Natural killer cell (primary cell): ENCODE data around the gene SLC25A43. TPM values are rescaled to one million over a fixed set of nuclear protein-coding genes. Genes with fewer than 3 reads are reported as not detected.

Experiments
- ATAC-seq, 3 donors: fragments of 150-1000 bp in 2 of 3; fragments of 200-7000 bp in 1 of 3; cut with Tn5 transposase; 1 replicate in 1 of 3; 2 replicates in 2 of 3; pipeline ENCODE4 v1.10.0; 2021; ENCODE audit warnings: mild to moderate bottlenecking in 2 of 3, moderate library complexity in 2 of 3
- DNase-seq, 2 donors: peaks; one replicate each; pipeline versions ENCODE4 v3.0.0 to v3.0.0-alpha.2; 2013 to 2021; ENCODE audit warnings: mixed read lengths in 1 of 2
- H3K27ac ChIP-seq: one replicate; pipeline ENCODE4 v1.5.1; 2013; ENCODE audit warnings: mild to moderate bottlenecking, low read length
- H3K27me3 ChIP-seq: one replicate; pipeline ENCODE4 v1.6.1; 2013; ENCODE audit warnings: low read length; ENCODE audit not compliant: control insufficient read depth, insufficient read depth
- H3K36me3 ChIP-seq: one replicate; pipeline ENCODE4 v1.6.1; 2013; ENCODE audit warnings: low read length; ENCODE audit not compliant: control insufficient read depth, insufficient read depth
- H3K4me1 ChIP-seq: one replicate; pipeline ENCODE4 v1.6.1; 2013; ENCODE audit warnings: low read length; ENCODE audit not compliant: control insufficient read depth, insufficient read depth
- H3K4me3 ChIP-seq: one replicate; pipeline ENCODE4 v1.5.1; 2013; ENCODE audit warnings: low read length
- H3K9me3 ChIP-seq: one replicate; pipeline ENCODE4 v1.6.1; 2013; ENCODE audit warnings: low read length; ENCODE audit not compliant: control insufficient read depth, insufficient read depth
- H3K27ac Mint-ChIP-seq, 2 donors: one replicate each; pipeline ENCODE4 v1.8.0; 2022; ENCODE audit warnings: mild to moderate bottlenecking in 2 of 2, mixed read lengths in 2 of 2, moderate library complexity in 1 of 2
- H3K27me3 Mint-ChIP-seq, 2 donors: one replicate each; pipeline ENCODE4 v1.8.0; 2022; ENCODE audit warnings: low read depth in 2 of 2, mixed read lengths in 2 of 2
- H3K36me3 Mint-ChIP-seq: one replicate; pipeline ENCODE4 v1.8.0; 2022; ENCODE audit warnings: mixed read lengths
- H3K4me1 Mint-ChIP-seq, 2 donors: one replicate each; pipeline ENCODE4 v1.8.0; 2022; ENCODE audit warnings: mixed read lengths in 2 of 2
- H3K4me3 Mint-ChIP-seq: one replicate; pipeline ENCODE4 v1.8.0; 2022; ENCODE audit warnings: mild to moderate bottlenecking, moderate library complexity, mixed read lengths
- H3K9me3 Mint-ChIP-seq, 2 donors: one replicate each; pipeline ENCODE4 v1.8.0; 2022; ENCODE audit warnings: mixed read lengths in 2 of 2
- WGBS: methylation state at CpG from one replicate; pipeline ENCODE4 v1.1.7; 2013; ENCODE audit warnings: missing lambda C conversion rate; ENCODE audit not compliant: insufficient coverage; 5-methylcytosine and 5-hydroxymethylcytosine counted together
- intact Hi-C: fragments of 100-400 bp; cut with micrococcal nuclease; formaldehyde crosslinking; loops from one replicate; pipeline ENCODE4 v1.14.2; 2022
- total RNA-seq, 4 donors: library from RNA; stranded (reverse); fragments of 120-200 nt in 1 of 4; gene quantifications; one replicate each; pipeline versions ENCODE4 v1.2.3 to v1.2.4, GENCODE V29; 2013 to 2022
- TF ChIP-seq, protein P1 (sequence below): fragments of 200-600 bp; IDR thresholded peaks from one replicate; pipeline ENCODE4 v1.8.0; 2022; ENCODE audit warnings: antibody characterized with exemption

SLC25A43 gene
- total RNA-seq, 3 donors from 2014 or later (not counting 1 experiment from before 2014, with no cell fraction given), result 5.4 to 7.3 (median 6.4) TPM

DNA sequence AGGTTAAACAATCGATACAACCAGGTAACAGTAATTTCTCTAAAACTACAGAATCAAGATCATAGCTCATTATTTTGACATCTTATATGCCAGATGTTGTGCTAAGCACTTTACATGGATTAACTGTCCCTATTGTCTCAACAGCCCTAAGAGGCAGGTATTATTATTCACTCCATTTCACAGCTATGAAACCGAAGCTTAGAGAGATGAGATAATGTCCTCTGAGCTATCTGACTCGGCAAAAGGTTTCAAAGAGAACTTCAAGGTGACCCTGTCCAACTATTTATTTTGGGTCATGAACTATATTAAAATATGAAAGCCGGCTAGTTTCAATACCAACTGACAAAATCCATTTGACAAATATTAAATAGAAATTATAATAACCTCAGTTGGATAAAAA lies 79.4 kb downstream of the SLC25A43 start:
- no peaks in the 10 kb centered on the region for H3K36me3 Mint-ChIP-seq
- no peaks in the 10 kb centered on the region for H3K27me3 Mint-ChIP-seq
- H3K4me1 Mint-ChIP-seq, result peaks cover 0 to 9% of the 10 kb centered on the region in 2 donors
- H3K27me3 ChIP-seq, result no peaks in the 10 kb centered on the region
- TF ChIP-seq, protein P1, sequence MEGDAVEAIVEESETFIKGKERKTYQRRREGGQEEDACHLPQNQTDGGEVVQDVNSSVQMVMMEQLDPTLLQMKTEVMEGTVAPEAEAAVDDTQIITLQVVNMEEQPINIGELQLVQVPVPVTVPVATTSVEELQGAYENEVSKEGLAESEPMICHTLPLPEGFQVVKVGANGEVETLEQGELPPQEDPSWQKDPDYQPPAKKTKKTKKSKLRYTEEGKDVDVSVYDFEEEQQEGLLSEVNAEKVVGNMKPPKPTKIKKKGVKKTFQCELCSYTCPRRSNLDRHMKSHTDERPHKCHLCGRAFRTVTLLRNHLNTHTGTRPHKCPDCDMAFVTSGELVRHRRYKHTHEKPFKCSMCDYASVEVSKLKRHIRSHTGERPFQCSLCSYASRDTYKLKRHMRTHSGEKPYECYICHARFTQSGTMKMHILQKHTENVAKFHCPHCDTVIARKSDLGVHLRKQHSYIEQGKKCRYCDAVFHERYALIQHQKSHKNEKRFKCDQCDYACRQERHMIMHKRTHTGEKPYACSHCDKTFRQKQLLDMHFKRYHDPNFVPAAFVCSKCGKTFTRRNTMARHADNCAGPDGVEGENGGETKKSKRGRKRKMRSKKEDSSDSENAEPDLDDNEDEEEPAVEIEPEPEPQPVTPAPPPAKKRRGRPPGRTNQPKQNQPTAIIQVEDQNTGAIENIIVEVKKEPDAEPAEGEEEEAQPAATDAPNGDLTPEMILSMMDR, result no peak
- no peaks in the 10 kb centered on the region for H3K9me3 Mint-ChIP-seq
- H3K27ac ChIP-seq, result no peak overlapping the region
- no peaks in the 10 kb centered on the region for H3K36me3 ChIP-seq
- ATAC-seq (no peak), DNase-seq (no peak)
- H3K27ac Mint-ChIP-seq, result no peak overlapping the region
- H3K9me3 ChIP-seq, result no peaks in the 10 kb centered on the region
- intact Hi-C loops, result no loop called here
- H3K4me3 Mint-ChIP-seq, result no peak overlapping the region
- no peak overlapping the region for H3K4me3 ChIP-seq
- 100% methylated on average over 1 of the region's 4 CpGs for WGBS
- H3K4me1 ChIP-seq, result peaks cover 13% of the 10 kb centered on the region

DNA sequence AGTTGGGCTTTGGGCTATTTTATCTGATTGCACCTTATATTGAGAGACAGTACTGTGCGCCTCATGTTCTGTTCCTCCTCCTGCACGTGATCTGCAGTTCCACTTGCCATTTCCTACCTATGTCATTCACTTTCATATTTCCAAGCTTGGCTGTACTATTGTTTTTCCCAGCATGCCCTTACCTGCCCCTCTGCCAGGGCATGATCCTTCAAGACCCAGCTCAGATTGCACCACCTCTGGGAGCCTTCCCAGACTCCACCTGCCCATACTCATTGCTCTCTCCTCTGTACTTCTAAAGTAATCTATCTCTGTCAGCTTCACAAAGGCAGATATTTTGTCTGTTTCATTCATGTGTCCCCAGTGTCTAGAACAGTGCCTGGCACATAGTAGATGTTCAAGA lies 80.7 kb downstream of the SLC25A43 start:
- Mint-ChIP-seq H3K27ac (no peak overlapping the region), H3K4me3 (no peak overlapping the region), H3K36me3 (no peaks in the 10 kb centered on the region), H3K4me1 (peaks cover 0 to 9% of the 10 kb centered on the region in 2 donors), H3K9me3 (no peaks in the 10 kb centered on the region), H3K27me3 (no peaks in the 10 kb centered on the region)
- Histone ChIP-seq H3K4me1 (peaks cover 13% of the 10 kb centered on the region), H3K27me3 (no peaks in the 10 kb centered on the region), H3K4me3 (no peak overlapping the region), H3K27ac (no peak overlapping the region), H3K36me3 (no peaks in the 10 kb centered on the region), H3K9me3 (no peaks in the 10 kb centered on the region)
- TF ChIP-seq, protein P1, result no peak
- 76% methylated on average over 2 of the region's 2 CpGs for WGBS
- ATAC-seq (no peak), DNase-seq (no peak)
- intact Hi-C loops, result no loop called here

DNA sequence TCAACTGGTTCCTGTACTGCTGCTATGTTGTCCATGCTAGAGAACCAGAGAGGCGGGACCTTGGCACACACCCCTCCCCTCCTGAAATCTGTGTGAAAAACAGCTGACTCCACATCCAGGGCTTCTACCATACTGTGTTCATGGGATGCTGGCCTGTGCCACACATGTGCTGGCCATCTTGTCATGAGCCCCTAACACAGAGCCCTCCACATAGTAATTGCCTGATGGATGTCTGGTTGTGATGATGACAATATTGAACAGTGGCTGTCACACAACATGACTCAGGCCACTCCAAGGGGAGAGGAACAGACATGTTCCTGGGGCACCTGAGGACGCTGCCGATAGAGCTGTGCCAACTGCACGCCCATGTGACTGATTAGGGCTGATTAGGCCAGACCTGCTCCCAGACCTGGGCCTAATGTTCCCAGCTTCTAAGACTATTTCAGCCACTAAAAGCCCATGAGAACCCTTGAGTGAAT lies 82.2 kb downstream of the SLC25A43 start:
- TF ChIP-seq, protein P1, result no peak
- H3K27ac Mint-ChIP-seq, result no peak overlapping the region
- no peak overlapping the region for H3K4me3 Mint-ChIP-seq
- WGBS, result 96% methylated on average over 4 of the region's 4 CpGs
- H3K9me3 Mint-ChIP-seq, result no peaks in the 10 kb centered on the region
- Histone ChIP-seq H3K4me3 (no peak overlapping the region), H3K9me3 (no peaks in the 10 kb centered on the region), H3K27me3 (no peaks in the 10 kb centered on the region), H3K36me3 (no peaks in the 10 kb centered on the region), H3K27ac (no peak overlapping the region), H3K4me1 (peaks cover 13% of the 10 kb centered on the region)
- ATAC-seq (no peak), DNase-seq (no peak)
- H3K27me3 Mint-ChIP-seq, result no peaks in the 10 kb centered on the region
- H3K36me3 Mint-ChIP-seq, result no peaks in the 10 kb centered on the region
- intact Hi-C loops, result no loop called here
- H3K4me1 Mint-ChIP-seq, result peaks cover 0 to 9% of the 10 kb centered on the region in 2 donors

DNA sequence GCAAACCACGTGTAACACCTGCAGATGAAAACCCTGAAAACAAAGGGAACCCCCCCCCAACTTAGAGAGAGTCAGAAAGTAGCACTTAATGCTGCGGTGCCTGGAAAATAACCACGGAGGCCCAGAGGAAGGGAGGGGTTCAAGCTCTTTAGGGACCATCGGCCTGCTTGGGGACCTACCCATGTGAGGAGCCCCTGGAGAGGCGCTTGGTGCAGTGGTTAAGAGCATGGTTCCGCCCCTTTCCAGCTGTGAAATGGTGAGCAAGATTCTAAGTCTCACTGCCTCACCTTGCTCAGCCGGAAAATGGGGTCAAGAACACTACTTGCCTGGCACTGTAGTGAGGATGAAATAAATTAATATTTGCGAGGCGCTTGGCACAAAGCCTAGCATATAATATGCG lies 82.9 kb downstream of the SLC25A43 start:
- Histone ChIP-seq H3K9me3 (no peaks in the 10 kb centered on the region), H3K4me1 (peaks cover 13% of the 10 kb centered on the region), H3K4me3 (peak overlapping the region; percentile 46), H3K36me3 (no peaks in the 10 kb centered on the region), H3K27me3 (no peaks in the 10 kb centered on the region), H3K27ac (peak overlapping the region; percentile 29)
- Mint-ChIP-seq H3K9me3 (no peaks in the 10 kb centered on the region), H3K36me3 (no peaks in the 10 kb centered on the region), H3K4me1 (peaks cover 0 to 9% of the 10 kb centered on the region in 2 donors), H3K27ac (peak overlapping the region; percentile 53 to 80), H3K27me3 (no peaks in the 10 kb centered on the region), H3K4me3 (peak overlapping the region; percentile 84)
- DNase-seq (no peak), ATAC-seq (no peak)
- WGBS, result 52% methylated on average over 10 of the region's 10 CpGs
- TF ChIP-seq, protein P1, result no peak
- intact Hi-C loops, result no loop called here
